HepG2 (cell line): ENCODE measurements around the gene ZCCHC7.

Source experiments
- CTCF ChIP-seq: sonication (generic); formaldehyde crosslinking; IDR thresholded peaks from 2 replicates; pipeline ENCODE4 v1.5.0; 2020; ENCODE audit warnings: mild to moderate bottlenecking, missing genetic modification reagents, moderate library complexity
- ESRRA ChIP-seq: sonication (generic); formaldehyde crosslinking; IDR thresholded peaks from 2 replicates; pipeline ENCODE4 v1.5.1; 2020; ENCODE audit warnings: mild to moderate bottlenecking, low read depth, missing genetic modification reagents
- EZH2 ChIP-seq: conservative IDR thresholded peaks from 2 replicates; pipeline ENCODE4 v1.6.1; 2012; ENCODE audit warnings: mild to moderate bottlenecking, low read depth, low read length, moderate library complexity
- PHF21A ChIP-seq: sonication (generic); formaldehyde crosslinking; IDR thresholded peaks from 2 replicates; pipeline ENCODE4 v1.5.0; 2020; ENCODE audit warnings: mild to moderate bottlenecking, missing genetic modification reagents
- POLR2AphosphoS5 ChIP-seq: IDR thresholded peaks from 2 replicates; pipeline ENCODE4 v1.6.1; 2012; ENCODE audit warnings: low read depth, low read length
- TBL1XR1 ChIP-seq: fragments of 150-350 bp; IDR thresholded peaks from 2 replicates; pipeline ENCODE4 v1.6.1; 2014; ENCODE audit warnings: borderline replicate concordance, low read length; ENCODE audit not compliant: partially characterized antibody

DNA sequence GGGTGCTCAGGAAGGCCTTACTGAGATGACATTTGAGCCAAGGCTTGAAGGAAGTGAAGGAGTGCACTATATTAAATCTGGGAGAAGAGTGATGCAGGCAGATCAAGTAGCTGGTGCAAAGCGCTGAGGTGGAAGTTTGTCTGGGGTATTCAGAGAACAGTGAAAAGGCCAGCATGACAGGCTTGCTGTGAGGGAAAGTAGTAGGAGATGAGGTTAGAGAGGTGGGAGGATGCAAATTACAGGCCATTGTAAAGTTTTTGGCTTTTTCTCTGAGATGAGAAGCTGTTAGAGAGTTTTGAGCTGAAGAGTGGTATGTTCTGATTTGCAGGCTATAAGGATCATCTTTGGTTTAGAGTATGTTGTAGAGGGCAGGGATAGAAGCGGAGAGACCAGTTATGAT, 221.3 kb downstream of the ZCCHC7 start:
- TF ChIP-seq TBL1XR1 (no peak), ESRRA (CRISPR knock-in tag) (no peak), EZH2 (no peak), PHF21A (no peak), CTCF (CRISPR knock-in tag) (no peak), POLR2AphosphoS5 (no peak)
